Peyer's patch (tissue), 4 donors: Measurements from ENCODE around the gene STAG1. TPM values are rescaled to one million over a fixed set of nuclear protein-coding genes. Genes with fewer than 3 reads are reported as not detected.

Source experiments
- DNase-seq, 3 donors: peaks; one replicate each; pipeline ENCODE4 v3.0.0-alpha.2; 2017 to 2019
- H3K27ac ChIP-seq, 4 donors: fragments of 200-600 bp; sonication (generic); one replicate each; pipeline ENCODE4 v1.5.1; 2016 to 2019
- H3K27me3 ChIP-seq, 2 donors: fragments of 200-600 bp; sonication (generic); one replicate each; pipeline ENCODE4 v1.5.1; 2019
- H3K36me3 ChIP-seq, 3 donors: fragments of 200-600 bp; sonication (generic); one replicate each; pipeline ENCODE4 v1.5.1; 2016 to 2019
- H3K4me1 ChIP-seq, 4 donors: fragments of 200-600 bp; sonication (generic); one replicate each; pipeline ENCODE4 v1.5.1; 2016 to 2019
- H3K4me3 ChIP-seq, 4 donors: fragments of 200-600 bp; sonication (generic); 1 replicate in 3 of 4; 2 replicates in 1 of 4; pipeline ENCODE4 v1.5.1; 2016 to 2019; ENCODE audit warnings: mild to moderate bottlenecking in 1 of 4
- H3K9me3 ChIP-seq, 4 donors: fragments of 200-600 bp; sonication (generic); one replicate each; pipeline ENCODE4 v1.5.1; 2016 to 2019; ENCODE audit warnings: mild to moderate bottlenecking in 1 of 4
- POLR2A ChIP-seq, 2 donors: fragments of 450-650 bp; IDR thresholded peaks; one replicate each; pipeline ENCODE4 v1.5.1; 2017; ENCODE audit warnings: antibody characterized with exemption in 2 of 2, mild to moderate bottlenecking in 2 of 2, moderate library complexity in 2 of 2
- total RNA-seq, 4 donors: library from RNA; depleted of rRNA; stranded (reverse); fragments of >200 nt; gene quantifications; one replicate each; pipeline ENCODE4 v1.1.0, GENCODE V29; 2016
- TF ChIP-seq, protein P1 (sequence below), 6 experiments: fragments of 450-650 bp in 4 of 6; fragments of 200-600 bp in 2 of 6; sonication (generic) in 1 of 6; IDR thresholded peaks; one replicate each; pipeline ENCODE4 v1.5.1; 2017 to 2019; ENCODE audit warnings: antibody characterized with exemption in 6 of 6, mild to moderate bottlenecking in 3 of 6, moderate library complexity in 1 of 6

STAG1 gene
- total RNA-seq, 4 donors from 2014 or later, result 22.6 to 91.6 (median 35.2) TPM

DNA sequence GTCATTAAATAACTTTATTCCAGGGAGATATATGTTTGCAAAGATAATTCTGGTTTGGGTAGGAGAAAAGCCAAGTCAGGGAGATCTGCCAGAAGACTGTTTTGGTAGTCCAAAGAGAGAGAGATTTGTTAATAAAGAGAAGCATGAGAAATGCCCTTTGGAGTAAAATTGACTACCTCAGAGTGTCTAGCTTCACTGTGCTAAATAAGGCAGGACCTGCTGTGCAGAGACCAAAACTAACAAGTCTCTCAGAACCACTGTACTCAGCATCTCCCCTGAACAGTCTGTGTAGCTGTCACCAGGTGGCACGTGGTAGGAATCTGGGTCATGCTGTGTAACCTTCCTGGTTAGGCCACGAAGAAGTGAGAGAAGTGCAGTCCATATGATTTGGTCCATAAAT, 35.2 kb upstream of the STAG1 start:
- Histone ChIP-seq H3K4me1 (peaks cover 0 to 9% (median 0%) of the 10 kb centered on the region in 4 donors), H3K36me3 (no peaks in the 10 kb centered on the region), H3K27ac (peak overlapping the region in 2 of 4 donors; percentile 38 to 43), H3K9me3 (no peaks in the 10 kb centered on the region), H3K27me3 (no peaks in the 10 kb centered on the region), H3K4me3 (no peak overlapping the region)
- no peak for DNase-seq
- TF ChIP-seq, protein P1, sequence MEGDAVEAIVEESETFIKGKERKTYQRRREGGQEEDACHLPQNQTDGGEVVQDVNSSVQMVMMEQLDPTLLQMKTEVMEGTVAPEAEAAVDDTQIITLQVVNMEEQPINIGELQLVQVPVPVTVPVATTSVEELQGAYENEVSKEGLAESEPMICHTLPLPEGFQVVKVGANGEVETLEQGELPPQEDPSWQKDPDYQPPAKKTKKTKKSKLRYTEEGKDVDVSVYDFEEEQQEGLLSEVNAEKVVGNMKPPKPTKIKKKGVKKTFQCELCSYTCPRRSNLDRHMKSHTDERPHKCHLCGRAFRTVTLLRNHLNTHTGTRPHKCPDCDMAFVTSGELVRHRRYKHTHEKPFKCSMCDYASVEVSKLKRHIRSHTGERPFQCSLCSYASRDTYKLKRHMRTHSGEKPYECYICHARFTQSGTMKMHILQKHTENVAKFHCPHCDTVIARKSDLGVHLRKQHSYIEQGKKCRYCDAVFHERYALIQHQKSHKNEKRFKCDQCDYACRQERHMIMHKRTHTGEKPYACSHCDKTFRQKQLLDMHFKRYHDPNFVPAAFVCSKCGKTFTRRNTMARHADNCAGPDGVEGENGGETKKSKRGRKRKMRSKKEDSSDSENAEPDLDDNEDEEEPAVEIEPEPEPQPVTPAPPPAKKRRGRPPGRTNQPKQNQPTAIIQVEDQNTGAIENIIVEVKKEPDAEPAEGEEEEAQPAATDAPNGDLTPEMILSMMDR (IDR thresholded peaks at IDR 0.05), result no peak
- no peak for TF ChIP-seq POLR2A (IDR thresholded peaks at IDR 0.05)

DNA sequence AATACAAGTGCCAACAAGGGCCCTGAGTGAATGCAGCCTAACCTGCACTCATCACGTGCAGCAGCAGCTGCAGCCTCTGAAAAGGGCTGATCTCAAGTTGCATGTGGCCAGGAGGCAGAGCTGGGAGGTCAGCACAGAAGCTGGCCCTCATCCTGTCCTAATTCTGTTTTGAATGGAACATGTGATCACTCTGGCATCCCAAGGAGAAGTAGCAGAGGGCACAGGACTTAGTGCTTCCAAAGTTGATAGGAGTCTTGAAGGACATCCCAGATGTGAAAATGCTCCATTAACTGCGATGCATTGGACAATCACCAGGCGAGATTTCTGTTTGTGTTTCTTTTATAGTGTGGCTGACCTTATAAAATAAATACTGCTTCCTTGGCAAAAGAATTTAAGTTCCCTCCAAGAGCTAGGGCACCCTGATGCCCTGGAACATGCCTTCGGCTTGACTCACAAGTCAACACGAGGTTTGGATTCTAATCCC, 31.6 kb upstream of the STAG1 start:
- DNase-seq, result no peak
- H3K4me3 ChIP-seq, result no peak overlapping the region
- peaks cover 0 to 9% (median 0%) of the 10 kb centered on the region in 4 donors for H3K4me1 ChIP-seq
- H3K27me3 ChIP-seq, result no peaks in the 10 kb centered on the region
- H3K27ac ChIP-seq, result no peak overlapping the region
- H3K9me3 ChIP-seq, result no peaks in the 10 kb centered on the region
- TF ChIP-seq, protein P1 (IDR thresholded peaks at IDR 0.05), result no peak
- TF ChIP-seq POLR2A (IDR thresholded peaks at IDR 0.05), result no peak
- no peaks in the 10 kb centered on the region for H3K36me3 ChIP-seq

DNA sequence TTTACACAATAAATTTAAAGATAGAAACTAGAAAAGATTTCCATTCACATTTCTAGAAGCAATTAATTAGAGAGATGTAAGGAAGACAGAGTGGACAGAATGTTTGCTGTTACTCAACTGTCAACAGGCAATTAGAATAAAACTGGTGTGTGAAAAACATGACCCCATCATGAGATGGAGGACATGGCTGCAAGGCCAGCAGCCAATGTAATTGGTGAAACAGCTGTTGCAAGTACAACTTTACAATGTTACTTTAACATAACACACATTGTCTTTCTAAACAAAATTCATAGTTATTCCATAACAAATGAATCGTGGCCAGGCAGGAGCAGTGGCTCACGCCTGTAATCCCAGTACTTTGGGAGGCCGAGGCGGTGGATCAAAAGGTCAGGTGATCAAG, 28.6 kb upstream of the STAG1 start:
- no peaks in the 10 kb centered on the region for H3K27me3 ChIP-seq

DNA sequence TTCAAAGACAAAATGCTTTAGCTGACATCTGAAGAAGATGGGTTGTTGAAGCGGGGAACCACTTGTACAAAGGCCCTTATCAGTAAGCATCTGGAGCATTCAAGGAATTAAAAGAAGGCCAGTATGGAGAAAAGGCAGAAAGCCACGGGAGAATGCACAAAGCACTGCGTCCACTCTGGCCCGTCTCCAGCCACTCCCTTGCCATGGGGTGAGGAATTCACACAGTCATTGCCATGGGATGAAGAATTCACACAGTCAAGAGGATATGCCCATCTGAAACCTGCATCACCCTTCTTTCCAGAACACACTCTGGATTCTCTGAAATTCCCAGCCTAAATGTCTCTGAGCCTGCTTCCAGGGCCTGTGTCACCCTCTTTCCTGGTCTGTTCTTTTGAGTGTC, 26.7 kb upstream of the STAG1 start:
- no peak overlapping the region for H3K27ac ChIP-seq
- no peaks in the 10 kb centered on the region for H3K9me3 ChIP-seq
- H3K27me3 ChIP-seq, result no peaks in the 10 kb centered on the region
- no peak for TF ChIP-seq POLR2A (IDR thresholded peaks at IDR 0.05)
- TF ChIP-seq, protein P1 (IDR thresholded peaks at IDR 0.05), result no peak
- no peak overlapping the region for H3K4me3 ChIP-seq
- H3K4me1 ChIP-seq, result no peaks in the 10 kb centered on the region
- H3K36me3 ChIP-seq, result no peaks in the 10 kb centered on the region
- no peak for DNase-seq

More for the DNA sequence above, 28.6 kb upstream of the STAG1 start:
- Histone ChIP-seq H3K4me3 (no peak overlapping the region), H3K36me3 (no peaks in the 10 kb centered on the region), H3K27ac (no peak overlapping the region), H3K9me3 (no peaks in the 10 kb centered on the region), H3K4me1 (no peaks in the 10 kb centered on the region)
- DNase-seq, result no peak
- no peak for TF ChIP-seq POLR2A (IDR thresholded peaks at IDR 0.05)
- TF ChIP-seq, protein P1 (IDR thresholded peaks at IDR 0.05), result no peak

DNA sequence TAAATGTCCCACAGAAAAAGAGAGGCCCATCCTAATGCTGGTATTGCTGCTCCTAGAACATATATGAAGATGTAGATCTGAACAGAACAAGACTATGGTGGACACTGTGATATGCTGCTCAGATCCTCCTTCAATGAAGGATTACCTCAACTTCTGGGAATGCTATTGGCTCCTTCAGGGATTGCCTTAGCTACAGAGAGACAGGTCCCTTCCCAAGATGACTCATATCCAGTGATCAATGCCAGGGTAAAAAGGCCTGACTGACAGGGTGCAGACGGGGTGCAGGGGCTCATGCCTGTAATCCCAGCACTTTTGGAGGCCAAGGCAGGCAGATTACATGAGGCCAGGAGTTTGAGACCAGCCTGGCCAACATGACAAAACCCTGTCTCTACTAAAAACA, 20.5 kb upstream of the STAG1 start:
- TF ChIP-seq, protein P1 (IDR thresholded peaks at IDR 0.05), result no peak
- TF ChIP-seq POLR2A (IDR thresholded peaks at IDR 0.05), result no peak

More for the DNA sequence above, 20.5 kb upstream of the STAG1 start:
- Histone ChIP-seq H3K27ac (no peak overlapping the region), H3K4me3 (no peak overlapping the region), H3K4me1 (no peaks in the 10 kb centered on the region), H3K9me3 (no peaks in the 10 kb centered on the region), H3K27me3 (no peaks in the 10 kb centered on the region), H3K36me3 (no peaks in the 10 kb centered on the region)
- no peak for DNase-seq
